HCT116 (cell line): ENCODE measurements around the gene DBN1. TPM values are rescaled to one million over a fixed set of nuclear protein-coding genes. Genes with fewer than 3 reads are reported as not detected.

ENCODE experiments used
- ATAC-seq: fragments of 200-7000 bp; cut with Tn5 transposase; 2 replicates; pipeline ENCODE4 v1.9.1; 2020; ENCODE audit warnings: mild to moderate bottlenecking, moderate library complexity
- BruUV-seq: library from RNA; stranded (reverse); fragments of 400-500 nt; replicated peaks from 2 replicates; lab custom pipeline; 2021; lab: Mats Ljungman, UMichigan
- CTCF ChIA-PET: fragments of 300-600 bp; sonication (Branson Sonifier 250); formaldehyde crosslinking; loops from one replicate; lab custom pipeline; 2021; ENCODE audit warnings: antibody characterized with exemption; lab: Charles Lee
- POLR2A ChIA-PET: fragments of 300-600, 350-600 bp; sonication (Branson Sonifier 250); formaldehyde crosslinking; loops from one replicate; lab custom pipeline; 2021; ENCODE audit warnings: antibody characterized with exemption; lab: Charles Lee
- RAD21 ChIA-PET, 2 experiments: fragments of 300-600 bp; sonication (Branson Sonifier 250); formaldehyde crosslinking; loops; one replicate each; lab custom pipeline; 2023; ENCODE audit warnings: low total read pairs in 2 of 2; ENCODE audit not compliant: uncharacterized antibody in 2 of 2, unreplicated experiment in 2 of 2, low non-redundant PET in 1 of 2; lab: Charles Lee
- DNase-seq: peaks from one replicate; pipeline ENCODE4 v3.0.0-alpha.2; 2010; ENCODE audit warnings: low read depth, low spot score
- H2AFZ ChIP-seq: fragments of 200-600 bp; shearing (Covaris generic), sonication (generic); 2 replicates; pipeline ENCODE4 v1.6.1; 2017; ENCODE audit warnings: low read depth, mixed run types, mixed read lengths, antibody characterized with exemption, low read length; ENCODE audit not compliant: poor library complexity, severe bottlenecking
- H3K27ac ChIP-seq: 2 replicates; pipeline ENCODE4 v1.5.1; 2012; ENCODE audit warnings: low read depth, low read length
- H3K27me3 ChIP-seq: fragments of 200-600 bp; sonication (generic); 2 replicates; pipeline ENCODE4 v1.6.1; 2016; ENCODE audit warnings: mixed run types, low read length, mixed read lengths; ENCODE audit not compliant: insufficient read depth
- H3K36me3 ChIP-seq, 2 experiments: fragments of 200-500 bp in 1 of 2; fragments of 200-600 bp in 1 of 2; sonication (Bioruptor generic) in 1 of 2; sonication (generic) in 1 of 2; 2 replicates each; pipeline versions ENCODE4 v1.5.1 to v1.6.1; 2014 to 2016; ENCODE audit warnings: low read length in 2 of 2, inconsistent platforms in 1 of 2, mixed read lengths in 1 of 2, mixed run types in 1 of 2; ENCODE audit not compliant: insufficient read depth in 2 of 2, control insufficient read depth in 1 of 2
- H3K4me1 ChIP-seq, 2 experiments: fragments of 200-600 bp in 1 of 2; sonication (generic) in 1 of 2; 2 replicates each; pipeline versions ENCODE4 v1.5.1 to v1.6.1; 2012 to 2017; ENCODE audit warnings: low read length in 2 of 2, inconsistent platforms in 1 of 2, mild to moderate bottlenecking in 1 of 2, mixed read lengths in 1 of 2, mixed run types in 1 of 2, moderate library complexity in 1 of 2; ENCODE audit not compliant: insufficient read depth in 2 of 2, control insufficient read depth in 1 of 2
- H3K4me2 ChIP-seq: fragments of 200-600 bp; sonication (generic); 2 replicates; pipeline ENCODE4 v1.6.1; 2017; ENCODE audit warnings: mixed run types, low read length, mixed read lengths
- H3K4me3 ChIP-seq, 2 experiments: fragments of 200-600 bp in 1 of 2; sonication (generic) in 1 of 2; replicated peaks in 1 of 2; 2 replicates each; pipeline ENCODE4 v1.5.1; 2011 to 2016; ENCODE audit warnings: low read length in 2 of 2, control low read depth in 1 of 2, low read depth in 1 of 2, mild to moderate bottlenecking in 1 of 2, mixed read lengths in 1 of 2, mixed run types in 1 of 2
- H3K79me2 ChIP-seq: fragments of 200-600 bp; sonication (generic); 2 replicates; pipeline ENCODE4 v1.6.1; 2017; ENCODE audit warnings: mild to moderate bottlenecking, mixed run types, low read length, moderate library complexity, mixed read lengths; ENCODE audit not compliant: insufficient read depth
- H3K9ac ChIP-seq: fragments of 200-600 bp; sonication (generic); 2 replicates; pipeline ENCODE4 v1.6.1; 2016; ENCODE audit warnings: low read length, mixed read lengths
- H3K9me2 ChIP-seq: fragments of 200-600 bp; sonication (generic), shearing (Covaris generic); 2 replicates; pipeline ENCODE4 v1.6.1; 2017; ENCODE audit warnings: mixed run types, mild to moderate bottlenecking, moderate library complexity; ENCODE audit not compliant: insufficient read depth
- H3K9me3 ChIP-seq, 2 experiments: fragments of 200-500 bp in 1 of 2; fragments of 200-600 bp in 1 of 2; sonication (Bioruptor generic) in 1 of 2; sonication (generic) in 1 of 2; 2 replicates each; pipeline ENCODE4 v1.6.1; 2014 to 2017; ENCODE audit warnings: low read length in 2 of 2, mixed read lengths in 2 of 2, inconsistent platforms in 1 of 2, low read depth in 1 of 2, mild to moderate bottlenecking in 1 of 2, mixed run types in 1 of 2, moderate library complexity in 1 of 2; ENCODE audit not compliant: control insufficient read depth in 1 of 2, insufficient read depth in 1 of 2
- H4K20me1 ChIP-seq: fragments of 200-600 bp; sonication (generic), shearing (Covaris generic); 2 replicates; pipeline ENCODE4 v1.6.1; 2017; ENCODE audit warnings: mixed run types, mild to moderate bottlenecking, moderate library complexity; ENCODE audit not compliant: insufficient read depth
- CBX3 ChIP-seq: IDR thresholded peaks from 2 replicates; pipeline ENCODE4 v1.6.1; 2012; ENCODE audit warnings: low read depth
- CEBPB ChIP-seq: IDR thresholded peaks from 2 replicates; pipeline ENCODE4 v1.6.1; 2012; ENCODE audit warnings: low read depth
- EZH2 ChIP-seq: fragments of 200-600 bp; sonication (generic); IDR thresholded peaks from 2 replicates; pipeline ENCODE4 v1.6.1; 2017; ENCODE audit warnings: antibody characterized with exemption, mixed run types
- EZH2phosphoT487 ChIP-seq: fragments of 200-600 bp; IDR thresholded peaks from 2 replicates; pipeline ENCODE4 v1.6.1; 2018; ENCODE audit warnings: antibody characterized with exemption, borderline replicate concordance
- FOSL1 ChIP-seq: IDR thresholded peaks from 2 replicates; pipeline ENCODE4 v1.6.1; 2012; ENCODE audit warnings: low read depth
- JUND ChIP-seq: IDR thresholded peaks from 2 replicates; pipeline ENCODE4 v1.6.1; 2012
- POLR2A ChIP-seq: IDR thresholded peaks from 2 replicates; pipeline ENCODE4 v1.7.0; 2011; ENCODE audit warnings: borderline replicate concordance; ENCODE audit not compliant: insufficient read depth, insufficient read length; ENCODE audit errors: extremely low read depth
- POLR2AphosphoS5 ChIP-seq: IDR thresholded peaks from 2 replicates; pipeline ENCODE4 v1.6.1; 2011; ENCODE audit warnings: mild to moderate bottlenecking, low read depth, low read length, moderate library complexity
- RAD21 ChIP-seq: IDR thresholded peaks from 2 replicates; pipeline ENCODE4 v1.6.1; 2012; ENCODE audit warnings: low read depth, mild to moderate bottlenecking
- SIN3A ChIP-seq: IDR thresholded peaks from 2 replicates; pipeline ENCODE4 v1.6.1; 2012; ENCODE audit warnings: low read depth
- SP1 ChIP-seq: IDR thresholded peaks from 2 replicates; pipeline ENCODE4 v1.6.1; 2012; ENCODE audit warnings: low read depth
- TCF7L2 ChIP-seq: IDR thresholded peaks from 2 replicates; pipeline ENCODE4 v1.7.0; 2011; ENCODE audit warnings: borderline replicate concordance, inconsistent platforms; ENCODE audit not compliant: insufficient read depth, insufficient read length; ENCODE audit errors: extremely low read depth
- YY1 ChIP-seq: IDR thresholded peaks from 2 replicates; pipeline ENCODE4 v1.6.1; 2011; ENCODE audit warnings: low read length, low read depth, moderate library complexity, mild to moderate bottlenecking; ENCODE audit not compliant: insufficient replicate concordance; ENCODE audit errors: extremely low read depth
- ZFX ChIP-seq: fragments of 450-650 bp; IDR thresholded peaks from 2 replicates; pipeline ENCODE4 v1.6.1; 2017
- ZNF274 ChIP-seq: fragments of 200-500 bp; sonication (Bioruptor generic); IDR thresholded peaks from 2 replicates; pipeline ENCODE4 v1.6.1; 2014; ENCODE audit warnings: mild to moderate bottlenecking, low read depth, low read length, inconsistent platforms
- intact Hi-C: fragments of 100-400 bp; cut with micrococcal nuclease; formaldehyde crosslinking; loops from 2 replicates; pipeline ENCODE4 v1.10.0; 2022
- total RNA-seq: library from RNA; stranded (reverse); gene quantifications from one replicate; pipeline ENCODE4 v1.2.1, GENCODE V29; 2021; ENCODE audit not compliant: unreplicated experiment
- TF ChIP-seq, protein P1 (sequence below), 3 experiments: fragments of 200-600 bp in 1 of 3; sonication (generic) in 1 of 3; IDR thresholded peaks in 2 of 3; conservative IDR thresholded peaks in 1 of 3; 2 replicates each; pipeline ENCODE4 v1.5.1; 2012 to 2017; ENCODE audit warnings: low read depth in 2 of 3, low read length in 2 of 3, antibody characterized with exemption in 1 of 3, borderline replicate concordance in 1 of 3, control low read depth in 1 of 3, mild to moderate bottlenecking in 1 of 3, mixed read lengths in 1 of 3, mixed run types in 1 of 3, moderate library complexity in 1 of 3; ENCODE audit not compliant: insufficient read depth in 1 of 3
- TF ChIP-seq, protein P2 (sequence below): IDR thresholded peaks from 2 replicates; pipeline ENCODE4 v1.6.1; 2012; ENCODE audit warnings: low read depth
- TF ChIP-seq, protein P3 (sequence below): IDR thresholded peaks from 2 replicates; pipeline ENCODE4 v1.6.1; 2012

Gene DBN1
- total RNA-seq, 1 experiment from 2014 or later: 144 TPM

DNA sequence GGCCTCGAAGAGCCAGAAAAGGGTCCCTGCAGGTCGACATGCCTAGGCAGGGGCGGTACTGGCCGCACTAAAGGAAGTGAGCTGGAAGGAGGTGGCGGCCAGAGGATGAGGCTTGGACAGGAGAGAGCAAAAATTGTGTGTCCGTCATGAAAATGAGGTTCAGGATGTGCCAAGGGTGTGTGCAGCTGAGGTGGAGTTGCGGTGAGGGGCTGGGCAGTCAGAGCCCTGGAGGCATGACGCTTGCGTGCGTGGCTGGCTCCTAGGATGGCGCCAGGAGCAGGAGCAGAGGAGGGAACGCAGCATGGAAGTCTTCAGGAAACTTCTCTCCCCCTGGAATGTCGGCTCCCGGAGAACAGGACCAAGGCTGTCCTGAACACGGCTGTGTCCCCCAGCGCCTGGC is 29.5 kb upstream of the DBN1 start:
- Histone ChIP-seq H3K27me3 (no peaks in the 10 kb centered on the region), H3K4me3 (no peak overlapping the region), H3K79me2 (no peaks in the 10 kb centered on the region), H4K20me1 (no peaks in the 10 kb centered on the region), H3K9me2 (no peaks in the 10 kb centered on the region), H3K9ac (no peak overlapping the region), H3K4me2 (no peak overlapping the region), H3K4me1 (peaks cover 7 to 17% of the 10 kb centered on the region in 2 experiments; a peak in 3 of 4 replicates), H3K9me3 (no peaks in the 10 kb centered on the region)
- no TSS peak for BruUV-seq
- intact Hi-C loops: loop anchor here (5.0 kb wide), 1 partner anchor 201 kb away; the partner anchor contains the start of genes PRELID1 and RAB24
- DNase-seq (no peak), ATAC-seq (no peak)
- POLR2A ChIA-PET: no interaction called here
- TF ChIP-seq EZH2phosphoT487 (no peak), CBX3 (no peak), ZFX (no peak), POLR2AphosphoS5 (no peak), POLR2A (no peak), CEBPB (no peak), JUND (no peak), ZNF274 (no peak), FOSL1 (no peak), SIN3A (no peak), RAD21 (no peak), SP1 (no peak), TCF7L2 (no peak), YY1 (no peak), EZH2 (no peak)
- TF ChIP-seq, protein P1, sequence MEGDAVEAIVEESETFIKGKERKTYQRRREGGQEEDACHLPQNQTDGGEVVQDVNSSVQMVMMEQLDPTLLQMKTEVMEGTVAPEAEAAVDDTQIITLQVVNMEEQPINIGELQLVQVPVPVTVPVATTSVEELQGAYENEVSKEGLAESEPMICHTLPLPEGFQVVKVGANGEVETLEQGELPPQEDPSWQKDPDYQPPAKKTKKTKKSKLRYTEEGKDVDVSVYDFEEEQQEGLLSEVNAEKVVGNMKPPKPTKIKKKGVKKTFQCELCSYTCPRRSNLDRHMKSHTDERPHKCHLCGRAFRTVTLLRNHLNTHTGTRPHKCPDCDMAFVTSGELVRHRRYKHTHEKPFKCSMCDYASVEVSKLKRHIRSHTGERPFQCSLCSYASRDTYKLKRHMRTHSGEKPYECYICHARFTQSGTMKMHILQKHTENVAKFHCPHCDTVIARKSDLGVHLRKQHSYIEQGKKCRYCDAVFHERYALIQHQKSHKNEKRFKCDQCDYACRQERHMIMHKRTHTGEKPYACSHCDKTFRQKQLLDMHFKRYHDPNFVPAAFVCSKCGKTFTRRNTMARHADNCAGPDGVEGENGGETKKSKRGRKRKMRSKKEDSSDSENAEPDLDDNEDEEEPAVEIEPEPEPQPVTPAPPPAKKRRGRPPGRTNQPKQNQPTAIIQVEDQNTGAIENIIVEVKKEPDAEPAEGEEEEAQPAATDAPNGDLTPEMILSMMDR (IDR thresholded peaks at IDR 0.05 in 2 of 3, conservative IDR thresholded peaks at IDR 0.05 in 1 of 3; ENCODE audit: borderline replicate concordance in 1 of 3, insufficient read depth in 1 of 3, low read depth in 2 of 3, low read length in 2 of 3): no peak
- TF ChIP-seq, protein P2, sequence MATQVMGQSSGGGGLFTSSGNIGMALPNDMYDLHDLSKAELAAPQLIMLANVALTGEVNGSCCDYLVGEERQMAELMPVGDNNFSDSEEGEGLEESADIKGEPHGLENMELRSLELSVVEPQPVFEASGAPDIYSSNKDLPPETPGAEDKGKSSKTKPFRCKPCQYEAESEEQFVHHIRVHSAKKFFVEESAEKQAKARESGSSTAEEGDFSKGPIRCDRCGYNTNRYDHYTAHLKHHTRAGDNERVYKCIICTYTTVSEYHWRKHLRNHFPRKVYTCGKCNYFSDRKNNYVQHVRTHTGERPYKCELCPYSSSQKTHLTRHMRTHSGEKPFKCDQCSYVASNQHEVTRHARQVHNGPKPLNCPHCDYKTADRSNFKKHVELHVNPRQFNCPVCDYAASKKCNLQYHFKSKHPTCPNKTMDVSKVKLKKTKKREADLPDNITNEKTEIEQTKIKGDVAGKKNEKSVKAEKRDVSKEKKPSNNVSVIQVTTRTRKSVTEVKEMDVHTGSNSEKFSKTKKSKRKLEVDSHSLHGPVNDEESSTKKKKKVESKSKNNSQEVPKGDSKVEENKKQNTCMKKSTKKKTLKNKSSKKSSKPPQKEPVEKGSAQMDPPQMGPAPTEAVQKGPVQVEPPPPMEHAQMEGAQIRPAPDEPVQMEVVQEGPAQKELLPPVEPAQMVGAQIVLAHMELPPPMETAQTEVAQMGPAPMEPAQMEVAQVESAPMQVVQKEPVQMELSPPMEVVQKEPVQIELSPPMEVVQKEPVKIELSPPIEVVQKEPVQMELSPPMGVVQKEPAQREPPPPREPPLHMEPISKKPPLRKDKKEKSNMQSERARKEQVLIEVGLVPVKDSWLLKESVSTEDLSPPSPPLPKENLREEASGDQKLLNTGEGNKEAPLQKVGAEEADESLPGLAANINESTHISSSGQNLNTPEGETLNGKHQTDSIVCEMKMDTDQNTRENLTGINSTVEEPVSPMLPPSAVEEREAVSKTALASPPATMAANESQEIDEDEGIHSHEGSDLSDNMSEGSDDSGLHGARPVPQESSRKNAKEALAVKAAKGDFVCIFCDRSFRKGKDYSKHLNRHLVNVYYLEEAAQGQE: no peak
- TF ChIP-seq, protein P3, sequence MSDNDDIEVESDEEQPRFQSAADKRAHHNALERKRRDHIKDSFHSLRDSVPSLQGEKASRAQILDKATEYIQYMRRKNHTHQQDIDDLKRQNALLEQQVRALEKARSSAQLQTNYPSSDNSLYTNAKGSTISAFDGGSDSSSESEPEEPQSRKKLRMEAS: no peak
- TF ChIP-seq, all 23 proteins: peak for 0
- H3K27ac ChIP-seq: no peak overlapping the region
- H2AFZ ChIP-seq: no peak overlapping the region
- H3K36me3 ChIP-seq: no peaks in the 10 kb centered on the region
- ChIA-PET RAD21 (interaction anchor here in 1 of 2 experiments (1.8 kb wide), 1 partner anchor 112 kb away, joined by 5 read pairs; no protein-coding TSS in a partner anchor), CTCF (no interaction called here)
